Retinal pigment epithelial cell (primary cell): Measurements from ENCODE around the gene IFNL4.

Experiments
- DNase-seq: peaks from one replicate; pipeline ENCODE4 v3.0.0-alpha.2; 2010; ENCODE audit warnings: low read depth
- H3K4me3 ChIP-seq: 2 replicates; pipeline ENCODE4 v1.5.1; 2011; ENCODE audit warnings: mild to moderate bottlenecking, low read length, control low read depth, moderate library complexity
- TF ChIP-seq, protein P1 (sequence below): conservative IDR thresholded peaks from 2 replicates; pipeline ENCODE4 v1.5.1; 2011; ENCODE audit warnings: low read depth, low read length, control low read depth, inconsistent platforms

The IFNL4 gene

DNA sequence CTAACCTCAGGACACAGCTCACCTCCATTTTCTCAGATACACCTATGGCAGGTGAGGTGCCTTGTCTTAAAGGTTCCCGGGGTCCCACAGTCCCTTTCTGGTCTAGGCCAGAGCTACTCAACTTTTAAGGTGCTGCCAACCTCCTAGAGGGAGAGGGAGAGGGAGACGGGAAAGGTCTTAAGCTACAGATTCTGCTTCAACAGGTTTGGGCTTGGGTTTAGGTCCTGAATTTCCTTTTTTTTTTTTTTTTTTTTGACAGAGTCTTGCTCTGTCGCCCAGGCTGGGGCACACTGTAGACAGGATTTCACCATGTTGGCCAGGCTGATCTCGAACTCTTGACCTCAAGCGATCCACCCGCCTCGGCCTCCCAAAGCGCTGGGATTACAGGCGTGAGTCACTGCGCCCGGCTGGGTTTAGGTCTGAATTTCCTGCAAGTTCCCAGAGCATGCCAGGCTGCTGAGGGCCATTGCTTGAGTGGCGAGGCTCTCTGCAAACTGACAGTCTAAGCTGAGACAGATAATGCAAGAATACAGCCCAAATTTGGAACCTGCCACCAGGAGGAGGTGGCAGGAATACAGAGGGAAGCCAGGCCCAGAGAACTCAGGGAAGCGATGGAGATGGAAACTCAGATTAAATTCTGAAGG lies 36.8 kb downstream of the IFNL4 start:
- H3K4me3 ChIP-seq = no peak overlapping the region
- DNase-seq = no peak
- TF ChIP-seq, protein P1, sequence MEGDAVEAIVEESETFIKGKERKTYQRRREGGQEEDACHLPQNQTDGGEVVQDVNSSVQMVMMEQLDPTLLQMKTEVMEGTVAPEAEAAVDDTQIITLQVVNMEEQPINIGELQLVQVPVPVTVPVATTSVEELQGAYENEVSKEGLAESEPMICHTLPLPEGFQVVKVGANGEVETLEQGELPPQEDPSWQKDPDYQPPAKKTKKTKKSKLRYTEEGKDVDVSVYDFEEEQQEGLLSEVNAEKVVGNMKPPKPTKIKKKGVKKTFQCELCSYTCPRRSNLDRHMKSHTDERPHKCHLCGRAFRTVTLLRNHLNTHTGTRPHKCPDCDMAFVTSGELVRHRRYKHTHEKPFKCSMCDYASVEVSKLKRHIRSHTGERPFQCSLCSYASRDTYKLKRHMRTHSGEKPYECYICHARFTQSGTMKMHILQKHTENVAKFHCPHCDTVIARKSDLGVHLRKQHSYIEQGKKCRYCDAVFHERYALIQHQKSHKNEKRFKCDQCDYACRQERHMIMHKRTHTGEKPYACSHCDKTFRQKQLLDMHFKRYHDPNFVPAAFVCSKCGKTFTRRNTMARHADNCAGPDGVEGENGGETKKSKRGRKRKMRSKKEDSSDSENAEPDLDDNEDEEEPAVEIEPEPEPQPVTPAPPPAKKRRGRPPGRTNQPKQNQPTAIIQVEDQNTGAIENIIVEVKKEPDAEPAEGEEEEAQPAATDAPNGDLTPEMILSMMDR = no peak

DNA sequence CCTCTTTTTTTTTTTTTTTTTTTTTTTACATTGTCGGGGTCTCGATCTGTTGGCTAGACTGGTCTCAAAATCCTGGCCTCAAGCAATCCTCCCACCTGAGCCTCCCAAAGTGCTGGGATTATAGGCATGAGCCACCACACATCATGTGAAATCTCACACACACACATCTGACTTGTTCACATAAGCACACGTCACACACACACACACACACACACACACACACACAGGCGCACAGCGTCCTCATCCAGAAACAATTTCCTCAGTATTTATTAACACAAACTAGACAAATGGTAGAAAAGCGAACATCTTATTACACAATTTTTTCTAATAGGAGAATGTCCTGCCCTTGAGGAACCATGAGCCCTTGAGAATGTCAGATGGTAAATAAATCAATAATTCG lies 39.5 kb downstream of the IFNL4 start:
- TF ChIP-seq, protein P1 = no peak
- no peak overlapping the region for H3K4me3 ChIP-seq
- no peak for DNase-seq

DNA sequence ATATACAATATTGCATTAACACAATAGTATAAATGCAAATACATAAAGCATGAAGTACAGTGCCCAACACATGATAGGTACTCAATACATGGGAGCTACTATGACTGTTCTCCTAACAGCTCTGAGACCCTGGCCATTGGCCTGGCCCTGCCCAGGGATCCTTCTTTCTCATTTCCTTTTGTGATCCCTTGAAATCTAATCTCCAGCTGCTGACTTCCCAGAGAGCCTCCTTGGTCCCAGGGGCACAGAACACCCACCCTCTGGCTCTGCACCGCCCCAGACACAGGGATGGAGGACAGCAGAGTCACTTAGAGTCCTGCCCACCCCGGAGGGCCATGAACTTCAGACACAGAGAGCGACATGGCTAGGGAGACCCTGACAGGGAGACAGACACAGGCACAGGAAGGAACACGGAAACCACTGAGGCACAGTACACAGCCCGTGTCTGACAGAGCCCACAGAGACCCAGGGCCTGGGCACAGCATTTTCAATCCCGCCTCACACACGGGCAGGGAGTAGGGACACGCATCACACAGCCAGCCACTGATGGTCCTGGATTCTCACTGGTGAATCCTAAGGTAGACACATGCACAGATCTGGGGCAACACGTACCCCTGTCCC lies 40.4 kb downstream of the IFNL4 start:
- TF ChIP-seq, protein P1 = no peak
- no peak for DNase-seq
- no peak overlapping the region for H3K4me3 ChIP-seq

DNA sequence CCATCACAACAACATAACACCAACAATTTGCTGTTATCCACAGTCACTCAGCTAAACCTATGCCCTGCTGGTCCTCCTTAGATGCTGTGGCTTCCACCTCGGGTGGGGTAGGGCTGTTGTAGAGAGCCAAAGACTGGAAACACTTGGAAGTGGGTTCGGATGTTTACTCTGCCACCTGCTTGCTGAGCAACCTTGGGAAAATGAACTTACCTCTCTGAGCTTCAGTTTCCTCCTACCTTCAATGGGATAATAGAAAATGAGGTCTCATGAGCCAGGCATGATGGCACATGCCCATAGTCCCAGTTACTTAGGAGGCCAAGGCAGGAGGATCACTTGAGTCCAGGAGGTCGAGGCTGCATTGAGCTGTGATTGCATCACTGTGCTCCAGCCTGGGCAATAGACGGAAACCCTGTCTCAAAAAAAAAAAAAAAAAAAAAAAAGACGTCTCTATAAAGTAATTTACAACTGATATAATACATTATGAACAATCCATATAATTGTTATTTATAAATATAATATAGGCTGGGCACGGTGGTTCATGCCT lies 41.3 kb downstream of the IFNL4 start:
- DNase-seq = no peak
- H3K4me3 ChIP-seq = no peak overlapping the region
- TF ChIP-seq, protein P1 = no peak

DNA sequence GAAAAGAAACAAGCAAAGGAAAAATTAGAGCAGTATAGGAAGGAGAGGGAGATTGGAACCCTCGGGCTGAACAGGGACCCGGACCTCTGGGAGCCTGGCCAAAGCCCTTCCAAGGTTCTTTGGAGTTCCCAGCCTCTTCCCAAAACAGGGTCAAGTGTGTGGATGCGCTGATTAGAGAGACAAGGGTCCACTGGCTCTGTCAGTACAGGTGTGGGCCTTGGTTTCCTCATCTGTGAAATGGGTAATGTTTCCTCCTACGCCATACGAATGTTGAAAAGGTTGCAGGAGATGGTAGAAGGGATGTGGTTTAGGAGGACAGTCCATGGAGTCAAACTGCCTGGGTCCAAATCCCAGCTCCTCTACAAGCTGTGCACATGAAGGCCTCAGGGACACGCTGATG lies 42.5 kb downstream of the IFNL4 start:
- H3K4me3 ChIP-seq = no peak overlapping the region
- TF ChIP-seq, protein P1 = no peak
- no peak for DNase-seq

DNA sequence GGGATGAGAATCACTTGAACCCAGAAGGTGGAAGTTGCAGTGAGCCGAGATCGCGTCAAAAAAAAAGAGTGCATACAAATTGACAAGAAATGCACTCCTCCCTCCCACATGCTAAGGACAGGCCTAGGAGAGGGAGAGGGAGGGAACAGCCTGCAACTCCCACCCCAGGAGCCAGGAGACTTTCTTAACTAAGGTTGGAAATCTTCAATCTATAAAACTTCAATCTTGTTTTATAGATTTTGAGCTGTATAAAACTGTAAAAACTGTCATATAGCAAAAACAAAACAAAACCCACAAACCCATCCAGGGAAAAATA lies 43.2 kb downstream of the IFNL4 start:
- no peak for DNase-seq
- H3K4me3 ChIP-seq = no peak overlapping the region
- TF ChIP-seq, protein P1 = no peak
